ENCODE results near the gene STOML1. TPM values are rescaled to one million over a fixed set of nuclear protein-coding genes. Genes with fewer than 3 reads are reported as not detected.
A peak's percentile ranks its signal among the peaks of the same experiment; 100 is the strongest.

The STOML1 gene
- total RNA-seq, 1 donor from 2014 or later = 14.3 TPM

DNA sequence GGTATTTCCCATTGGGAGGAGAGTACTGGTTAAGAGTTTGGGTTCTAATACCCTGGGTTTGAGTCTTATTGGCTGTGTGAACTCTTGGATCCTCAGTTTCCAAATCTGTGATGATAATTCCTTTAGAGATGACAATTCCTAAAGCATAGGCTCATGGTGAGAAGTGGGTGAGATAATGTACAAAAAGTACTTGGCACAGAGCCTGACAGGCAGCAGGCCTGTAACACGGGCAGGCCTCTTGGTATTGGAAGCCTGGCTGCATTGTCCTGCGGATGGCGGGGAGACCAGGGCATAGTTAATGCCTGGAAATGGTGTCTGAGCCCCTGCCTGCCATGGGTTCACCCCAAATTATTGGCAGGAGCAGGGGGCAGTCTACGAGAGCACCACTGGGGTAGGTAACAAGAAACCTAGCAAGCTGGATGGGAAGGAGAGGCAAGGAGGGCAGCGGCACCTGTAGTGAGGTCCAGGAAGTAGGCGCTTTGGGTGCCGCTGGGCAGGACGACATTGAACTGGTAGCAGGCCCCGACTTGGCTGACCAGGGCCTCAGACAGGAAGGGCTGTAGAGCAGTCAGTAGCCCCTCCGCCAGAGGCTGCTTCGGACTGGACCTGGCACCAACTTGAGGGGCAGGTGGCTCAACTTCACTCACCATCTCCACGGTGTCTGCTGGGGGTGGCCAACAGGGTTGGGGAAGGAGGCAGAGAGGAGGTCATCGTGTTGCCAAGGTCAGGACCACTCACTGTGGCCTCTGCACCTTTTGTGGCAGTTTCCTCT is 7.7 kb downstream of the STOML1 start:
- DNase-seq (ENCODE audit: low spot score) = no peak
- Mint-ChIP-seq H3K36me3 (ENCODE audit: low read depth, unreplicated experiment) (peaks cover 18% of the 10 kb centered on the region), H3K27ac (ENCODE audit: unreplicated experiment) (peak overlapping the region; percentile 55), H3K9me3 (ENCODE audit: unreplicated experiment) (no peaks in the 10 kb centered on the region), H3K27me3 (ENCODE audit: unreplicated experiment) (peaks cover 6% of the 10 kb centered on the region), H3K4me3 (ENCODE audit: unreplicated experiment) (peak overlapping the region; percentile 43), H3K4me1 (ENCODE audit: unreplicated experiment) (peaks cover 35% of the 10 kb centered on the region)
- TF ChIP-seq, protein P1, sequence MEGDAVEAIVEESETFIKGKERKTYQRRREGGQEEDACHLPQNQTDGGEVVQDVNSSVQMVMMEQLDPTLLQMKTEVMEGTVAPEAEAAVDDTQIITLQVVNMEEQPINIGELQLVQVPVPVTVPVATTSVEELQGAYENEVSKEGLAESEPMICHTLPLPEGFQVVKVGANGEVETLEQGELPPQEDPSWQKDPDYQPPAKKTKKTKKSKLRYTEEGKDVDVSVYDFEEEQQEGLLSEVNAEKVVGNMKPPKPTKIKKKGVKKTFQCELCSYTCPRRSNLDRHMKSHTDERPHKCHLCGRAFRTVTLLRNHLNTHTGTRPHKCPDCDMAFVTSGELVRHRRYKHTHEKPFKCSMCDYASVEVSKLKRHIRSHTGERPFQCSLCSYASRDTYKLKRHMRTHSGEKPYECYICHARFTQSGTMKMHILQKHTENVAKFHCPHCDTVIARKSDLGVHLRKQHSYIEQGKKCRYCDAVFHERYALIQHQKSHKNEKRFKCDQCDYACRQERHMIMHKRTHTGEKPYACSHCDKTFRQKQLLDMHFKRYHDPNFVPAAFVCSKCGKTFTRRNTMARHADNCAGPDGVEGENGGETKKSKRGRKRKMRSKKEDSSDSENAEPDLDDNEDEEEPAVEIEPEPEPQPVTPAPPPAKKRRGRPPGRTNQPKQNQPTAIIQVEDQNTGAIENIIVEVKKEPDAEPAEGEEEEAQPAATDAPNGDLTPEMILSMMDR (IDR thresholded peaks at IDR 0.05; ENCODE audit: unreplicated experiment) = no peak

DNA sequence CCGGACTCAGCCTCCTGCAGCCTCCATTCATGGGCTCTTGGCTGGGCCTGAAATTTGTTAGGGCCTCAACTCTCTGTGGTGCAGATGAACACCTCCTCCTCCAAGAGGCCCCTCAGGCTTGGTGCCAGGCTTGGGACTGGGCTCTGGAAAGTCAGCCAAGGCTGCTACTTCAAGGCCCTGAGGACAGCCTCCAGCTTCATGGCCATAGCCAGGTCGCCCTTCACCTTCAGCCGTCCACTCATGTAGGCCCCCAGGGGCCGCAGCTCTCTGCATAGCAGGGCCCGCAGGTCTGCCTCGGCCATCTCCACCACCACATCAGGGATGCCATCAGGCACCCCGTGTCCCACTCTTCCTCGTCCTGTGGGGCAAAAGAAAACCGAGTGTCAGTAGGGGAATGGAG is 8.3 kb downstream of the STOML1 start:
- H3K27ac Mint-ChIP-seq (ENCODE audit: unreplicated experiment) = no peak overlapping the region

GRCh38 chr15:73983211-73983727 is 8.8 kb downstream of the STOML1 start:
- H3K27ac Mint-ChIP-seq (ENCODE audit: unreplicated experiment) = no peak overlapping the region
- H3K36me3 Mint-ChIP-seq (ENCODE audit: low read depth, unreplicated experiment) = peaks cover 18% of the 10 kb centered on the region
- H3K4me1 Mint-ChIP-seq (ENCODE audit: unreplicated experiment) = peaks cover 35% of the 10 kb centered on the region
- DNase-seq (ENCODE audit: low spot score) = no peak
- TF ChIP-seq, protein P1 (IDR thresholded peaks at IDR 0.05; ENCODE audit: unreplicated experiment) = no peak
- no peak overlapping the region for H3K4me3 Mint-ChIP-seq (ENCODE audit: unreplicated experiment)
- H3K27me3 Mint-ChIP-seq (ENCODE audit: unreplicated experiment) = peaks cover 6% of the 10 kb centered on the region
- H3K9me3 Mint-ChIP-seq (ENCODE audit: unreplicated experiment) = no peaks in the 10 kb centered on the region

More for the DNA sequence above, 8.3 kb downstream of the STOML1 start:
- H3K4me1 Mint-ChIP-seq (ENCODE audit: unreplicated experiment) = peaks cover 35% of the 10 kb centered on the region
- H3K4me3 Mint-ChIP-seq (ENCODE audit: unreplicated experiment) = peak overlapping the region; percentile 43
- peaks cover 18% of the 10 kb centered on the region for H3K36me3 Mint-ChIP-seq (ENCODE audit: low read depth, unreplicated experiment)
- H3K27me3 Mint-ChIP-seq (ENCODE audit: unreplicated experiment) = peaks cover 6% of the 10 kb centered on the region
- no peaks in the 10 kb centered on the region for H3K9me3 Mint-ChIP-seq (ENCODE audit: unreplicated experiment)
- TF ChIP-seq, protein P1 (IDR thresholded peaks at IDR 0.05; ENCODE audit: unreplicated experiment) = no peak
- no peak for DNase-seq (ENCODE audit: low spot score)

DNA sequence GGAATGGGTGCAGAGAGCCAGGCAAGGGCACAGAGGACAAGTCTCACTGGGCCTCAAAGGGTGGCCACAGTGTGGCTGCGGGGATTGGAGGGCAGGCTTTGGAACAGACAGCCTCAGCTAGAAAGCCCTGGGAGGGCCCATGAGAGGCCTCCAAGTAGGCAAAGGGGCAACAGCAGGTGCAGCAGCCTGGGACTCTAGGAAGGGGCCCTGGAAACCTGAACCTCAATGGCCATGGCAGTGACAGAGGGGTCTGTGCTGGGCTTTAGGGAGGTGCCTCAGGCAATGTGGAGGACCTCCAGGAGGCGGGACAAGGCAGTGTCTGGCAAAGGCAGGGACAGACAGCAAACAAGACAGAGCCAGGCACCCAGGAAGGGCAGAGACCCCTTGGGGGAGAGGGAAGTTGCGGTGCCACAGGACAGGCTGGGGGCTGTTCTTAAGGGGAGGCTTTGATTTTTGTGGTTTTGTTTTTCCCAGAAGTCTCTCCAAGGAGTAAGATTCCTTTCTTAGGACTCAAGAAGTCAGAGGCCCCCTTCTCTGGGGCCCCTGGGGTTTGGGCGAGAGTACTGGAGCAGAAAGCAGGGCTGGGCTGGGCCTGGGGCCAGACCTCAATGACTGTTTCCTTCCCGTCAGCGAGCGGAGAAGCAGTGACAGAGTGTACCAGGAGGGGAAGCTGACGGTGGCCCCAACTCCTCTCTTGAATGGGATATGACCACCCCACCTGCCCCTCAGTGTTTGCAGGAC is 9.7 kb downstream of the STOML1 start:
- no peak for DNase-seq (ENCODE audit: low spot score)
- peaks cover 18% of the 10 kb centered on the region for H3K36me3 Mint-ChIP-seq (ENCODE audit: low read depth, unreplicated experiment)
- peaks cover 8% of the 10 kb centered on the region for H3K27me3 Mint-ChIP-seq (ENCODE audit: unreplicated experiment)
- H3K9me3 Mint-ChIP-seq (ENCODE audit: unreplicated experiment) = no peaks in the 10 kb centered on the region
- H3K27ac Mint-ChIP-seq (ENCODE audit: unreplicated experiment) = no peak overlapping the region
- TF ChIP-seq, protein P1 (IDR thresholded peaks at IDR 0.05; ENCODE audit: unreplicated experiment) = no peak
- H3K4me3 Mint-ChIP-seq (ENCODE audit: unreplicated experiment) = no peak overlapping the region
- H3K4me1 Mint-ChIP-seq (ENCODE audit: unreplicated experiment) = peaks cover 29% of the 10 kb centered on the region

Measured in endothelial cell (in vitro differentiated cells).